ENCODE results near the gene TEKTIP1.
A peak's percentile ranks its signal among the peaks of the same experiment; 100 is the strongest.
"Not testable (repeated sequence)": the region's sequence is repeated elsewhere in the genome, so short reads cannot be mapped to it uniquely, and the experiment has no call there.

The TEKTIP1 gene

GRCh38 chr19:3527238-3527910 lies 11.6 kb upstream of the TEKTIP1 start:
- Mint-ChIP-seq H3K36me3 (peaks cover 30% of the 10 kb centered on the region), H3K4me3 (no peak overlapping the region), H3K4me1 (peaks cover 8% of the 10 kb centered on the region), H3K27ac (no peak overlapping the region), H3K9me3 (no peaks in the 10 kb centered on the region)
- ATAC-seq (no peak), DNase-seq (ENCODE audit: low spot score in 2 of 2) (no peak)

GRCh38 chr19:3528080-3528479 lies 10.9 kb upstream of the TEKTIP1 start:
- Mint-ChIP-seq H3K9me3 (no peaks in the 10 kb centered on the region), H3K4me3 (no peak overlapping the region), H3K36me3 (peaks cover 35% of the 10 kb centered on the region), H3K27ac (no peak overlapping the region), H3K4me1 (peaks cover 7% of the 10 kb centered on the region)
- ATAC-seq (no peak), DNase-seq (ENCODE audit: low spot score in 2 of 2) (no peak)

GRCh38 chr19:3528539-3529211 lies 10.3 kb upstream of the TEKTIP1 start:
- Mint-ChIP-seq H3K27ac (no peak overlapping the region), H3K4me3 (no peak overlapping the region), H3K9me3 (no peaks in the 10 kb centered on the region), H3K36me3 (peaks cover 36% of the 10 kb centered on the region), H3K4me1 (peaks cover 5% of the 10 kb centered on the region)
- DNase-seq (ENCODE audit: low spot score in 2 of 2) (no peak), ATAC-seq (no peak)

GRCh38 chr19:3529299-3529698 lies 9.7 kb upstream of the TEKTIP1 start:
- DNase-seq (ENCODE audit: low spot score in 2 of 2); H3K4me3 Mint-ChIP-seq; H3K27ac Mint-ChIP-seq; H3K9me3 Mint-ChIP-seq; ATAC-seq; H3K4me1 Mint-ChIP-seq: not testable (repeated sequence)
- H3K36me3 Mint-ChIP-seq: peaks cover 36% of the 10 kb centered on the region

- H3K9me3 Mint-ChIP-seq: no peaks in the 10 kb centered on the region
- peaks cover 38% of the 10 kb centered on the region for H3K36me3 Mint-ChIP-seq
- no peak overlapping the region for H3K4me3 Mint-ChIP-seq
- no peak overlapping the region for H3K27ac Mint-ChIP-seq
- DNase-seq (ENCODE audit: low spot score in 2 of 2): no peak
- peaks cover 8% of the 10 kb centered on the region for H3K4me1 Mint-ChIP-seq
- no peak for ATAC-seq
Measured at GRCh38 chr19:3530389-3530788, 8.6 kb upstream of the TEKTIP1 start.

- Mint-ChIP-seq H3K36me3 (peaks cover 49% of the 10 kb centered on the region), H3K4me3 (no peak overlapping the region)
- ATAC-seq: no peak
Measured at GRCh38 chr19:3531716-3532115, 7.3 kb upstream of the TEKTIP1 start.

GRCh38 chr19:3532154-3532786 lies 6.7 kb upstream of the TEKTIP1 start:
- Mint-ChIP-seq H3K36me3 (peaks cover 49% of the 10 kb centered on the region), H3K4me3 (no peak overlapping the region), H3K4me1 (peaks cover 8% of the 10 kb centered on the region), H3K27ac (no peak overlapping the region), H3K9me3 (no peaks in the 10 kb centered on the region)
- ATAC-seq (peak; percentile 12), DNase-seq (ENCODE audit: low spot score in 2 of 2) (no peak)

More at GRCh38 chr19:3531716-3532115, 7.3 kb upstream of the TEKTIP1 start:
- DNase-seq (ENCODE audit: low spot score in 2 of 2): no peak
- H3K9me3 Mint-ChIP-seq: no peaks in the 10 kb centered on the region
- no peak overlapping the region for H3K27ac Mint-ChIP-seq
- H3K4me1 Mint-ChIP-seq: peaks cover 8% of the 10 kb centered on the region

GRCh38 chr19:3533033-3533432 lies 5.9 kb upstream of the TEKTIP1 start:
- no peak overlapping the region for H3K4me3 Mint-ChIP-seq
- DNase-seq (ENCODE audit: low spot score in 2 of 2) (no peak), ATAC-seq (no peak)
- peaks cover 8% of the 10 kb centered on the region for H3K4me1 Mint-ChIP-seq
- H3K27ac Mint-ChIP-seq: no peak overlapping the region
- H3K36me3 Mint-ChIP-seq: peaks cover 55% of the 10 kb centered on the region
- no peaks in the 10 kb centered on the region for H3K9me3 Mint-ChIP-seq

- Mint-ChIP-seq H3K4me3 (no peak overlapping the region), H3K4me1 (peaks cover 8% of the 10 kb centered on the region), H3K27ac (no peak overlapping the region), H3K36me3 (peaks cover 61% of the 10 kb centered on the region), H3K9me3 (no peaks in the 10 kb centered on the region)
- DNase-seq (ENCODE audit: low spot score in 2 of 2): no peak
- ATAC-seq: no peak
Measured at GRCh38 chr19:3533563-3534216, 5.3 kb upstream of the TEKTIP1 start.

GRCh38 chr19:3534375-3535234 lies 4.4 kb upstream of the TEKTIP1 start:
- no peak for ATAC-seq
- Mint-ChIP-seq H3K4me3 (no peak overlapping the region), H3K27ac (no peak overlapping the region), H3K9me3 (no peaks in the 10 kb centered on the region), H3K4me1 (peaks cover 8% of the 10 kb centered on the region), H3K36me3 (peaks cover 66% of the 10 kb centered on the region)
- no peak for DNase-seq (ENCODE audit: low spot score in 2 of 2)

GRCh38 chr19:3535235-3535535 lies 3.8 kb upstream of the TEKTIP1 start:
- Mint-ChIP-seq H3K4me1 (peaks cover 8% of the 10 kb centered on the region), H3K4me3 (no peak overlapping the region), H3K27ac (no peak overlapping the region), H3K9me3 (no peaks in the 10 kb centered on the region), H3K36me3 (peaks cover 72% of the 10 kb centered on the region)
- DNase-seq (ENCODE audit: low spot score in 2 of 2): no peak
- ATAC-seq: no peak

- H3K36me3 Mint-ChIP-seq: peaks cover 72% of the 10 kb centered on the region
- peaks cover 8% of the 10 kb centered on the region for H3K4me1 Mint-ChIP-seq
- no peak overlapping the region for H3K27ac Mint-ChIP-seq
- ATAC-seq (no peak), DNase-seq (ENCODE audit: low spot score in 2 of 2) (no peak)
- no peaks in the 10 kb centered on the region for H3K9me3 Mint-ChIP-seq
- no peak overlapping the region for H3K4me3 Mint-ChIP-seq
Measured at GRCh38 chr19:3535563-3535965, 3.4 kb upstream of the TEKTIP1 start.

- no peak for DNase-seq (ENCODE audit: low spot score in 2 of 2)
- no peak for ATAC-seq
- Mint-ChIP-seq H3K27ac (no peak overlapping the region), H3K9me3 (no peaks in the 10 kb centered on the region), H3K4me1 (peaks cover 8% of the 10 kb centered on the region), H3K4me3 (no peak overlapping the region), H3K36me3 (peaks cover 72% of the 10 kb centered on the region)
Measured at GRCh38 chr19:3535981-3536380, 3.0 kb upstream of the TEKTIP1 start.

- Mint-ChIP-seq H3K4me1 (peaks cover 8% of the 10 kb centered on the region), H3K36me3 (peaks cover 72% of the 10 kb centered on the region), H3K9me3 (no peaks in the 10 kb centered on the region), H3K27ac (no peak overlapping the region), H3K4me3 (no peak overlapping the region)
- ATAC-seq: no peak
- DNase-seq (ENCODE audit: low spot score in 2 of 2): no peak
Measured at GRCh38 chr19:3536429-3537100, 2.4 kb upstream of the TEKTIP1 start.

- H3K4me3 Mint-ChIP-seq: no peak overlapping the region
- H3K36me3 Mint-ChIP-seq: peaks cover 72% of the 10 kb centered on the region
- DNase-seq (ENCODE audit: low spot score in 2 of 2) (no peak), ATAC-seq (no peak)
- no peaks in the 10 kb centered on the region for H3K9me3 Mint-ChIP-seq
- H3K4me1 Mint-ChIP-seq: peaks cover 8% of the 10 kb centered on the region
- H3K27ac Mint-ChIP-seq: peak overlapping the region; percentile 78
Measured at GRCh38 chr19:3537101-3537437, 1.9 kb upstream of the TEKTIP1 start.
